Measurements from ENCODE around the gene LBP.
"Not testable (repeated sequence)": the region's sequence is repeated elsewhere in the genome, so short reads cannot be mapped to it uniquely, and the experiment has no call there.

LBP gene

DNA sequence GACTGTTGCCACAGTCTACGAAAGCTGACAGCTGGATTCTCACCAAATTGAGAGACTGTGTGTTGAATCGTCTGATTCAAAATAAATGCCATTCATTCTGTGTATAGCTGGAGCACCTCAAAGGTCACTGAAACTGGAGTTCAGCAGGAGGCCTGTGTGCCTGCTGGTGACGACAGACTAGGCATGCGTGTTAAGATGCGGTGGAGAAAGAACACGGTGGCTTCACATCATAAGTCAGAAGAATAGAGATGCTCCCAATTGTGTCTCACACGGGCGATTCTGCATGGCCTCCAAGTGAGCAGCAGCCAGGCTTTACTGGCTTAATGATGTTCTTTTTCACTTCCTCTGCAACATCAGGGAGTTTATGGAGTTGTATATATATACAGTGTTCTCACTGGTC lies 56.5 kb downstream of the LBP start:
- no peak for DNase-seq

DNA sequence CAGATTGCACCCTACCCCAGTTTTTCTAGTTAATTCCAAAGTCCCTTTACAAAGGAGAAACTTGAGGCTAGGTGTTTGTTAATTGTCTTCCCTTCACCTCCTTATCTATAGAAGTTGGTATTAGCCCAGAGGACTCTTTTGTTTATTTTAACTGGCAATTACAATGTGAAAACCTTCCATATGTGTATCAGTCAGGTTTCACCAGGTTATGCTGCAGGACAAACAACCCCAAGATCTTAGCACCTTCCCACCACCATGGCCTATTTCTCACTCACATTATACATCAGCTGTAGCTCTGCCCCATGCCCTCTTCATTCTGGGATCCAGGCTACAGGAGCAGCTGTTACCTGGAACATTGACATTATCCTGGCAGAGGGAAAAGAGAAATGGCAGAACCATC lies 57.7 kb downstream of the LBP start:
- no peak for DNase-seq

DNA sequence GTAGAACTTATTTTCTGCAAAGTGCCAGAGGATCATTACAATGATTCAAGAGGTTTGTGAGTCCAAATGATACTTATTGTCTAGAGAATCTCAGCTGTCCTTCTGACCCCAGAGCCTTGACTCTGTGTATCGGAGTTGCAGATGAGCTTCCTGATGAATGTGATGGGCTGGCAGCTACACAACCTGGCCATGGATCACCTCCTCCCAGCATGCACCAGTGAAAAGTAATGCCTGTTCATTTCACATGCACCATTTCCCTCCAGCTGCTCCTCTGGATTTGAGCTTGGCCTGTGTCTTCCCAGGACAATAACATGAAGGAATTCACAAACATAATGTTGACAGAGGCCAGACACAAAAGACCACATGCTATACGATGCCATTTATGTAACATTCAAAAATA lies 58.9 kb downstream of the LBP start:
- no peak for DNase-seq

DNA sequence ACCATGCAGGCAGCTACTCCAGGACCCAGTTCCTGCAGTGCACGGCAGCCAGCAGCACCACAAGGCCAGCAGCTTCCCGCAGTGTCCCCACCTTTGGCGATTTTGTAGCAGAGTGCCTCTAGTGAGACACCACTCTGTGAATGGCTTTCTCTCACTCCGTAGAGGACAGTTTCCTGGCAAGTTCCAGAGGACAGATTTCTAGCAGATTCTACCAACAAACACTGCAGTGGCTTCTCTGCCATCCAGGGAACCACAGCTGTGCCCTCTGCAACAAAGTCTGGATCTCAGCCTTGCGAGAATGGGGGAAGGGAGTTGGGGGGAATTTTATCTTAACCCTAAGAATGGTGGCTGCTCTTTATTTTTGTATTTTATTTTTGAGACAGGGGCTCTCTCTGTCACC lies 60.2 kb downstream of the LBP start:
- DNase-seq, result no peak

DNA sequence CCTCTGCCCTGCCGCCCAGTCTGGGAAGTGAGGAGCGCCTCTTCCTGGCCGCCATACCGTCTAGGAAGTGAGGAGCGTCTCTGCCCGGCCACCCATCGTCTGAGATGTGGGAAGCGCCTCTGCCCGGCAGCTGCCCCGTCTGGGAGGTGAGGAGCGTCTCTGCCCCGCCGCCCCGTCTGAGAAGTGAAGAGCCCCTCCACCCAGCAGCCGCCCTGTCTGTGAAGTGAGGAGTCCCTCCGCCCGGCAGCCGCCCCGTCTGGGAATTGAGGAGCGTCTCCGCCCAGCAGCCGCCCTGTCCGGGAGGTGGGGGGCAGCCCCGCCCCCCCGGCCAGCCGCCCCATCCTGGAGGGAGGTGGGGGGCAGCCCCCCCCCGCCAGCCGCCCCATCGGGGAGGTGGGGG lies 61.0 kb downstream of the LBP start:
- DNase-seq, result no peak

DNA sequence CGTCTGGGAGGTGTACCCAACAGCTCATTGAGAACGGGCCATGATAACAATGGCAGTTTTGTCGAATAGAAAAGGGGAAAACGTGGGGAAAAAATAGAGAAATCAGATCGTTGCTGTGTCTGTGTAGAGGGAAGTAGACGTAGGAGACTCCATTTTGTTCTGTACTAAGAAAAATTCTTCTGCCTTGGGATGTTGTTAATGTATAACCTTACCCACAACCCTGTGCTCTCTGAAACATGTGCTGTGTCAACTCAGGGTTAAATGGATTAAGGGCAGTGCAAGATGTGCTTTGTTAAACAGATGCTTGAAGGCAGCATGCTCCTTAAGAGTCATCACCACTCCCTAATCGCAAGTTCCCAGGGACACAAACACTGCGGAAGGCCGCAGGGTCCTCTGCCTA lies 61.5 kb downstream of the LBP start:
- DNase-seq, result not testable (repeated sequence)

DNA sequence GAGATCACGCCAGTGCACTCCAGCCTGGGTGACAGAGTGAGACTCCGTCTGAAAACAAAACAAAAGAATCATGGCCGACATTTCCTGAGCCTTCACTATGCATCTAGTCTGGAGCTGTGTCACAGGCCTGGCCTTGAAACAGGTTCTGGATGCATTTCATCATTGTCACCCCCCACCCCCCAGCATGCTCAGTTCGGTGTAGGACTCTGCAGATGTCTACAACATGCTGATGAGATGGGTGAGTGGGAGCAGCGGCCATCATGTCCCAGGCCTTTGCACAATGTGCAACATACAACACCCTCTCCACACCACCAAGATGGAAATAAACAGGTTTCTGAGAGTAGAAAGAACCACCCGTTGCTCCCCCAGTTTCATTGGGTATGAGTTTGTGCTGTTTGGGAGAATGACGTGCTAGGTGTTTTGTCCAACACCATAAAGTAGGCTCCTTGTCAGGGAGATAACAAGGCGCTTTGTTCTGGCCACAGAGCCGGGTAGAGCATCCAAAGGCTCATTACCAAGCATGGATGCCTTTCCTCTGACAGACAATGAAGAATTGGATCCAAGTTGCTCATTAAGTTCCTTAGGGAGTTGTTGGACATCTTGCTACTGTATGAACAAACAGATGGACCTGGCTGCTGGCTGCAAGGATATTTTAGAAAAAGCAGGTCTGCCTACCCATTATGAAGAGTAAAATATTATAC lies 66.7 kb downstream of the LBP start:
- DNase-seq, result no peak

DNA sequence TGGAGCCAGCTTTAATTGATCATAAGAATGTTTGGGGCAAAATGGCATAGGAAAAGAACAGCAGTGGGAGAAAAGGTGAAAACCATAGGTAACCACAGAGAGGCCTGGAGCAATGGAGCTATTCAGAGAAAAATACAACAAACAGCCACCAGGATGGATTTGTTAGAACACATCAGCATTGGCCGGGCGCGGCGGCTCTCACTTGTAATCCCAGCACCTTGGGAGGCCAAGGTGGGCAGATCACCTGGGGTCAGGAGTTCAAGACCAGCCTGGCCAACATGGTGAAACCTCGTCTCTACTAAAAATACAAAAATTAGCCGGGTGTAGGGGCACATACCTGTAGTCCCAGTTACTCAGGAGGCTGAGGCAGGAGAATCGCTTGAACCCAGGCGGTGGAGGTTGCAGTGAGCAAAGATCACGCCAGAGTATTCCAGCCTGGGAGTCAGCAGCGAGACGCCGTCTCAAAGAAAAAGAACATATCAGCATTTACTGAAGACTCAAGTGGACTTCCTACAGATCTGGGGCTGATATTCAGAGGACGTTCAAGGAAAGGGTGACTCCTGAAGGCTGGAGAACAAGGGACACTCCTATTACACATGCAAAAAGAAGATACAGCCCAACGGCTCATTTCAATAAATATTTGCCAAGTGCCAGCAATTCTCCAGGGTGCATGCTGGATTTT lies 68.6 kb downstream of the LBP start:
- no peak for DNase-seq

DNA sequence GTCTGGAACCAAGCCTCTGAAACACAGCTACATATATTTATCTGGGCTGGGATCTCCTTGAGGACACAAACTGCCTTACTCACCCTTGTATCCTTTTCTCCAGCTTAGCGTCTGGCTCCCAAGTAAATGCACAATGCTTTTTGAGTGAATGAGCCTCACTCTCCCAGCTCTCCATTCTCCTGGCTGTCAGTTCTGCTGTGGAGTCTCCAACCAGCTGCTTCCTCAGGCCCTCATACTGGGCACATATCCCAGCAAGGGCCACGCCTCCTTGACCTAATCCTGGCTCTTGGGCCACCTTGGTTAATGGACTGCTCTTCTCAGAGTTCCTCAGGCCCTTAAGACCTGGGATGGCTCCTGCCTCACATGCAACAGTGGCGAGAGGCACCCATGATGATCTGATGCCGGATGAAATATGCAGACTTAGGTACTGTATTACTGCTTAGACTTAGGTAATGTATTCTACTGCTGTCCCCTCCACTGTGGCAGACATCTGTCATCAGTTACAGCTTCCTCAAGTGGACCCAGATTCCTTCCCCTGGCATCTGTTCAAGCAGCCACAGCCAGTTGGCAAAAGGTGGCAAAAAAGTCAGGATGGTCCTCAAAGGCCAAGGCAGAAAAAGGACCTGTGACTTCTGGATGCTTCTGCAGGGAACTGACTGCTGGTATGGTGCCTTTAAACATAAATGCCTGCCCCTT lies 72.4 kb downstream of the LBP start:
- no peak for DNase-seq

DNA sequence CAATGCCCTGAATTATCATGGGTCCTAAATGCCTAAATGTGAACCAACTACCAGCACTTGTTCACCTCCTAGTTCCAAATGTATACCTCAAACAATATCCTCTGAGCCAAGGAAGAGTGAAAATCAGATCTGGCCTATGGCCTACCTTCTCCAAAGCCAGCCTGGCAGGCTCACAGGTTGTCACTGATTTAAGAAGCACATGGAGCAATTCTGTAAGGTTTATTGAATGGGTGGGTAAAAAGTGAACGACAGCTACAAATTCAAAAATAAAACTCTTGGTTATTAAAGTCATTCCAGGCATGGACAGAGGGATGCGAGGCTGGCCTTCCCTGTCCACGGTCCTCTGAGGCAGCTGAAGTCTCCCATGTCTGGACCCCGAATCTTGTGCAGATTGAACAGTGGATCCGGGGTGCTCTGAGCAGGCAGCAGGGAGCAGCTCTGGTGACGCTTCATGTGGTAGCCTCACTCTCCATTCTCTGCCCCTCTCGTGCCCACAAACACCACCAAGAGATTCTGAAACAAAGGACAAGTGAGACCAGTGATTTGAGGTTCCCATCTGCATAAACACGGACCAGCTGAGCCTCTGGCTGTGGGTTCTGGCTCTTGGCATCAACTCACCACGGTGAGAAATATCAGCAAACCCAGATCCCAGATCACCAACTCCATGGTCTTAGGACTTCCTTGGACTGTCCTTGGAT lies 74.3 kb downstream of the LBP start:
- DNase-seq, result no peak

DNA sequence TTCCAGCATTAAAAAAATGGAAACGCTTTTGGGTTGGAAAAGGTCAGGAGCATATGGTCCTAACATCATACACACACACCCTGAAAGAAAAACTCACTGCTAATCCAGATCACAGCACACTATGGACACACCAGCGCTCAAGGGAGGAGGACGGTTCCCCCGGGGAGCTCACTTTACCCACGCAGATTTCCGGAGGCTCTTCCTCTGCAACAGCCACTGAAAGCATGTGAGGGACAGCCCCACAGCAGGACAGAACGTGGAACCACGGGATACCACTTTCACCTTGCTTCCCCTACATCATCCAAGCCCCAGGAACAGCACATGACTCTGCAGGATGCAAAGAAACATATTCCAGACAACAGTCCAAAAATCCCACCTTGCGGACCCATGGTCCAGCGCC lies 75.6 kb downstream of the LBP start:
- no peak for DNase-seq

DNA sequence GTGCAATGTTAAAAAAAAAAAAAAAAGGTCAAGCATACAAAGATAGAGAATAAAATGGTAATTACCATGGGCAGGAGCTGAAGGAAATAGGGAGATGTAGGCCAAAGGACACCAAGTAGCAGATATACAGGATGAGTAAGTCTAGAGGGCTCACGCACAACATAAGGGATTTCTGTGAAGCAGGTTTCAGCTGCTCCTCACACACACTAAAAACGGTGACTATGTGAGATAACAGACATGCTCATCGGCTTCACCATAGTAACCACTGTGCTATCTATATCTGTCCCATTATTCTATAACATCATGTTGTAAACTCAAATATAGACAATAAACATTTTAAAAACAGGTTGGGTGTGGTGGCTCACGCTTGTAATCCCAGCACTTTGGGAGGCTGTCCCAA lies 77.3 kb downstream of the LBP start:
- no peak for DNase-seq

DNA sequence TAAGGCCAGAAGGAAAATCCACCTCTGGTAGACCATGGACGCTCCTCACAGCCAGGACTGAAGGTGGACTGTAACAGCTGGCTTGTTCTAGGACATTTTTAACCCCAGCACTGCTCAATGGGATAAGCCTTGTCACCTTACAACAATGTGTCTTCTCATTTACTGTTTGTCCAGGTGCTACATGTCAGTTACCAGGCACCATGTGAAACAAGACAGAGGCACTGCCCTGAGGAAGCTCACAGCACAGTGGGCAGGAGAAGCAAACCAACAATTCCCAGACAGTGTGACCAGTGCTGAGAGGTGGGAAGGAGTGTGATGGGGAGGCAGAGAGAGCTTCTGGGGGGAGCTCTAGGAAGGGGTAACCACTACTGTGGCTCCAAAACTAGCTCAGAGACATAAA lies 78.1 kb downstream of the LBP start:
- no peak for DNase-seq

DNA sequence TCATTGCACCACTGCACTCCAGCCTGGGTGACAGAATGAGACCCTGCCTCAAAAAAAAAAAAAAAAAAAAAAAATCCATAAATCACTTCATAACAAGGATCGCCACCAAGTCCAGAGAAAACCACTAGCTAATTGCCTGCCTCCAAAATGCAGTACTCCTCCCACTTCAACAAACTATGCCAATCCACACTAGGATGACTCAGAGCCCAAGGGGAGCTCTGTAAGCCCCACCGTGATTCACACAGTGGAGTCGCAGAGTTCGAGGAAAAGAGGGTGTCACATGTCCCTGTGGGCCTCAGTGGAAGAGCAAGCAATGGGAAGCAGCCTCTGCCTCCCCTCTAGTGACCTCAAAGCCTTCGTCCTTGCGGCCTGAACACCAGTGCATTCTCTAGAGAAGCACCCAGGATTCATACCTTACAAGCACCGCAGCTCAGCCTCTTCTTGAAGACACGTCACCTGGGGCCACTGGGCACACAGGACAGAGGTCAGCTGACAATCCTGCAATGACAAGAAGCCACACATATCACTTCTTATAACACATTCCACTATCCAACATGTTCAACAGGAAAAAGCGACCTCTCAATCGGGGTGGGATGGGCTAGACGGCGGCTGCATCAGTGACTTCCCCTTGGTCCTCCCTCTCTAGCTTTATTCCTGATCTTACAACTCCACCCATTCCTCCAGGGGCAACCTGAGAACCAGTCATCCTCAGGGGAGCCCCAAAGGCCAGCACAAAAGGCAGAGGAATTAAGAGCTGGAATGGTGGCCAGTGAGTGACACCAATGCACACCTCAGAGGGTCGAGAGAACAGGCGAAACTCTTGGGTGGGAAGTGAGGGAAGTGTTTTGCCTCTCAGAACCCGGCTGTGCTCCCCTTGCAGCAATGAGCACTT lies 80.0 kb downstream of the LBP start:
- DNase-seq, result peak; percentile 43
